HG03565 (cell line): ENCODE data around the gene ABCB6.

Source experiments
- ATAC-seq: cut with Tn5 transposase; IDR thresholded peaks from one replicate; pipeline ENCODE4 v1.9.1; 2021; ENCODE audit warnings: mild to moderate bottlenecking, moderate library complexity; ENCODE audit not compliant: unreplicated experiment

ABCB6 gene

GRCh38 chr2:219171231-219171651 is 47.5 kb downstream of the ABCB6 start:
- no peak for ATAC-seq

- ATAC-seq, result no peak
Measured at GRCh38 chr2:219169930-219170654, 48.7 kb downstream of the ABCB6 start, which contains the start of gene SLC23A3. SLC23A3 (minus strand) TSS chr2:219170029; CDS start chr2:219169984, 45 bp downstream.

DNA sequence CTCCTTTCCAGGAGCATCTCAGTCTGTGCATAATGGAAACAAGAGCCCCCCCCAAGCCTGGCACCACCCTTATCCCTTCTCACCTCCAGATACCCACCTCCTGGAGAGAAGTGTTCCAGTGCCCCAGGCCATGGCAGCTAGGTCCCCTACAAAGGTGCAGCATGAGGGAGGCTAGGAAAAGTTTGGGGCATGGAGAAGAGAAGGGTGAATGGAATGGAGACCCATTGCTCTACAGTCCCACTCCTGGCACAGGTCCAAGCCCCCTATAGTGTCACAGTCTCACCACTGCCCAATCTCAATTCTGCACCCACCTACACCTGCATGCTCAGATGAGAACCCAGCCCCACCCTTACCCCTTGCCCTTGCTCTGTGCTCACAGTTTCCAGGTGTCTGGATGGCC is 49.8 kb downstream of the ABCB6 start:
- ATAC-seq, result no peak

- no peak for ATAC-seq
Measured at GRCh38 chr2:219168526-219168925, 50.2 kb downstream of the ABCB6 start.

DNA sequence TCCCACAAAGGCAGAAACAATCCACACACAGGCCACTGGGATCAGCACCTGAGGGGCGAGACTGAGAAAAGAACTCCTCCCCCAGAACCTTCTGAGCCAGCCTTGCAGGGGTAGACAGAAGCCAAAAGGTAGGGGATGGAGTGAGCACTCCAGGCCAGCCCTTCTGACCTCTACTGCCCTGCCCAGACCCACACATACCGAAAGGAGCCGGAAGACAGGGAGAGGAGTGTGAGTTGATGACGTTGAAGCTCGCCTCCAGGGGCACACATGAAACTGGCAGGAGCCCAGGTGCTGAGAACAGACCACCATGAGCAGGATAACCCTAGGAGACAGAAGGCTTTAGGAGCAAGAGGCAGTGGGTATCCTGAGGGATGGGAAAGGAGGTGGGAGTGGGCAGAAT is 50.8 kb downstream of the ABCB6 start:
- no peak for ATAC-seq

- ATAC-seq, result no peak
Measured at GRCh38 chr2:219165058-219165911, 53.5 kb downstream of the ABCB6 start.

- ATAC-seq, result no peak
Measured at GRCh38 chr2:219163156-219163555, 55.6 kb downstream of the ABCB6 start.

DNA sequence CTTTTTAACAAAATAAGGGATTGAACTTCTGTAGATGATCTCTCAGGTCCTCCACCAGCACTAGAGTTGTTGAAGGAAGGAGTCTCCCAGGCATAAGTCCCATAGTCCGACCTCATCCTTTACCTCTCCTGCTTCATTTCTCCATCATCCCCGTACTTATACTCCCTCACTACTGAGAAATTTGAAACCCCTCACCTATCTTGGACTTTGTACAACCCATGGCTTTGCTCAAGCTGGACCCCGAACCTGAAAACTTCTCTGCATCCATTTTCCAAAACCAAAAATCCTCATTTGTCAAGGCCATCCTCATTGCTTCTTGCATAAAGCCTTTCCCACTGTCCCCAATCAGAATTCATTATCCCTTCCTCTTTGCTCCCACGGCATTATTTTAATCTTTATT is 57.7 kb downstream of the ABCB6 start:
- ATAC-seq, result no peak

- peak; percentile 72 for ATAC-seq
Measured at GRCh38 chr2:219160186-219161017, 58.4 kb downstream of the ABCB6 start, which contains the start of gene NHEJ1. NHEJ1 (minus strand) TSS chr2:219160815; CDS start chr2:219158362, 2,453 bp downstream.
